Glutamatergic neuron (in vitro differentiated cells): Measurements from ENCODE around the gene SNX13. TPM values are rescaled to one million over a fixed set of nuclear protein-coding genes. Genes with fewer than 3 reads are reported as not detected.
A peak's percentile ranks its signal among the peaks of the same experiment; 100 is the strongest.

Experiments used
- DNase-seq: peaks from one replicate; pipeline ENCODE4 v3.0.0; 2022
- H3K27ac Mint-ChIP-seq: one replicate; pipeline ENCODE4 v1.8.0; 2020; ENCODE audit warnings: mild to moderate bottlenecking, mixed read lengths, inconsistent platforms; ENCODE audit not compliant: unreplicated experiment
- H3K27me3 Mint-ChIP-seq: one replicate; pipeline ENCODE4 v1.8.0; 2020; ENCODE audit warnings: mild to moderate bottlenecking, moderate library complexity, mixed read lengths, inconsistent platforms; ENCODE audit not compliant: unreplicated experiment
- H3K36me3 Mint-ChIP-seq: one replicate; pipeline ENCODE4 v1.8.0; 2020; ENCODE audit warnings: mild to moderate bottlenecking, mixed read lengths, inconsistent platforms; ENCODE audit not compliant: unreplicated experiment
- H3K4me1 Mint-ChIP-seq: one replicate; pipeline ENCODE4 v1.8.0; 2020; ENCODE audit warnings: mild to moderate bottlenecking, low read depth, mixed read lengths, inconsistent platforms; ENCODE audit not compliant: unreplicated experiment
- H3K4me3 Mint-ChIP-seq: one replicate; pipeline ENCODE4 v1.8.0; 2020; ENCODE audit warnings: mild to moderate bottlenecking, mixed read lengths, inconsistent platforms; ENCODE audit not compliant: unreplicated experiment
- H3K9me3 Mint-ChIP-seq: one replicate; pipeline ENCODE4 v1.8.0; 2020; ENCODE audit warnings: mild to moderate bottlenecking, moderate library complexity, mixed read lengths, inconsistent platforms; ENCODE audit not compliant: unreplicated experiment
- total RNA-seq: library from RNA; stranded (reverse); fragmentation: NEBNext Ultra II Directional; extraction: Animal tissue kit (Norgen Biotek cat#: 25700); gene quantifications from one replicate; pipeline ENCODE4 v1.2.1, GENCODE V29; 2021; ENCODE audit not compliant: unreplicated experiment
- TF ChIP-seq, protein P1 (sequence below): fragments of 200-600 bp; sonication (generic); IDR thresholded peaks from one replicate; pipeline ENCODE4 v1.5.0; 2021; ENCODE audit not compliant: partially characterized antibody, unreplicated experiment

The SNX13 gene
- total RNA-seq, 1 donor from 2014 or later, result 29.9 TPM

DNA sequence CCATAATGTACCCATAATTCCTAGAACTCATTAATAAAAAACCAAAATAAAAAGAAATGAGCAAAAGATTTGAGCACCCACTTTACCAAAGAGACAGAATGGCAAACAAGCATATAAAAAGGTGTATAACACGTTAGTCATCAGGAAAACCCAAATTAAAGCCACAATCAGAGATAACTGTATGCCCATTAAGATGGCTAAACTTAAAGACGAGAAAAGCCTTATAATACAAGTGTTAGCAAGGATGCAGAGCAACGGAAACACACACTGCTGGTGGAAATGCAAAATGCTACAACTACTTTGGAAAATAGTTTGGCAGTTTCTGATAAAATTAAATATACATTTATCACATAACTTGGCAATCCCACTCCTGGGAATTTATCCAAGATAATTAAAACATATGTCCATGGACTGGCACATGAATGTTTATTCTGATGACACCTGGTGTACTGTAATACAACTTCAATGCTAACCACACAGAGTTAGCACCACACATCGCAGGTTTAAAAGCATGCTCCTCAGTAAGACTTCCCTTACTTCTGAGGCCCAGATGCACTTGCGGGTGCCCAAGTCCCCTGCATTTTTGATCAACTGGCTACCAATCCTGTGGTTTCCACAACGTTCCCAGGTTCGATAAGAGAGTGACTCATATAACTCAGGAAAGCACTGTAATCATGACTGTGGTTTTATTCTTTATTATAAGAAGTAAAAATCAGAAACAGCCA, 158.6 kb downstream of the SNX13 start:
- Mint-ChIP-seq H3K27me3 (peaks cover 2% of the 10 kb centered on the region), H3K36me3 (no peaks in the 10 kb centered on the region)

DNA sequence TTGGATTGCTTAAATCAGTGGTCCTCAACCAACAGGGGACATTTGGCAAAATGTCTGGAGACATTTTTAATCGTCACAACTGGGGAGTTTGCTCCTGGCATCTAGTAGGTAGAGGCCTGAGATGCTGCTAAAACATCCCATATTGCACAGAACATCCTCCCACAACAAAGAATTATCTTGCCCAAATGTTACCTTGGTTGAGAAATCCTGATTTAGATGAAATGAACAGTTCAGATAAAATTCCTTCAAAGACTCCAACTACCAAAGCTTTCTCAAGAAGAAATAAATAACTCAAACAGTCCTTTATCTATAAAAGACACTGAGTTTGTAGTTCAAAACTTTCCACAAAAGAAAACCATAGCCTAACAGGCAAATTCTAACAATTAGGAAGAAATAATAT, 160.9 kb downstream of the SNX13 start:
- Mint-ChIP-seq H3K27me3 (no peaks in the 10 kb centered on the region), H3K4me1 (peaks cover 15% of the 10 kb centered on the region), H3K4me3 (no peak overlapping the region), H3K27ac (no peak overlapping the region), H3K36me3 (no peaks in the 10 kb centered on the region), H3K9me3 (peaks cover 2% of the 10 kb centered on the region)
- no peak for DNase-seq
- TF ChIP-seq, protein P1, sequence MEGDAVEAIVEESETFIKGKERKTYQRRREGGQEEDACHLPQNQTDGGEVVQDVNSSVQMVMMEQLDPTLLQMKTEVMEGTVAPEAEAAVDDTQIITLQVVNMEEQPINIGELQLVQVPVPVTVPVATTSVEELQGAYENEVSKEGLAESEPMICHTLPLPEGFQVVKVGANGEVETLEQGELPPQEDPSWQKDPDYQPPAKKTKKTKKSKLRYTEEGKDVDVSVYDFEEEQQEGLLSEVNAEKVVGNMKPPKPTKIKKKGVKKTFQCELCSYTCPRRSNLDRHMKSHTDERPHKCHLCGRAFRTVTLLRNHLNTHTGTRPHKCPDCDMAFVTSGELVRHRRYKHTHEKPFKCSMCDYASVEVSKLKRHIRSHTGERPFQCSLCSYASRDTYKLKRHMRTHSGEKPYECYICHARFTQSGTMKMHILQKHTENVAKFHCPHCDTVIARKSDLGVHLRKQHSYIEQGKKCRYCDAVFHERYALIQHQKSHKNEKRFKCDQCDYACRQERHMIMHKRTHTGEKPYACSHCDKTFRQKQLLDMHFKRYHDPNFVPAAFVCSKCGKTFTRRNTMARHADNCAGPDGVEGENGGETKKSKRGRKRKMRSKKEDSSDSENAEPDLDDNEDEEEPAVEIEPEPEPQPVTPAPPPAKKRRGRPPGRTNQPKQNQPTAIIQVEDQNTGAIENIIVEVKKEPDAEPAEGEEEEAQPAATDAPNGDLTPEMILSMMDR, result no peak

More for the DNA sequence above, 158.6 kb downstream of the SNX13 start:
- H3K4me3 Mint-ChIP-seq, result no peak overlapping the region
- TF ChIP-seq, protein P1, result no peak
- H3K27ac Mint-ChIP-seq, result no peak overlapping the region
- peaks cover 34% of the 10 kb centered on the region for H3K4me1 Mint-ChIP-seq
- DNase-seq, result no peak
- H3K9me3 Mint-ChIP-seq, result peaks cover 6% of the 10 kb centered on the region

DNA sequence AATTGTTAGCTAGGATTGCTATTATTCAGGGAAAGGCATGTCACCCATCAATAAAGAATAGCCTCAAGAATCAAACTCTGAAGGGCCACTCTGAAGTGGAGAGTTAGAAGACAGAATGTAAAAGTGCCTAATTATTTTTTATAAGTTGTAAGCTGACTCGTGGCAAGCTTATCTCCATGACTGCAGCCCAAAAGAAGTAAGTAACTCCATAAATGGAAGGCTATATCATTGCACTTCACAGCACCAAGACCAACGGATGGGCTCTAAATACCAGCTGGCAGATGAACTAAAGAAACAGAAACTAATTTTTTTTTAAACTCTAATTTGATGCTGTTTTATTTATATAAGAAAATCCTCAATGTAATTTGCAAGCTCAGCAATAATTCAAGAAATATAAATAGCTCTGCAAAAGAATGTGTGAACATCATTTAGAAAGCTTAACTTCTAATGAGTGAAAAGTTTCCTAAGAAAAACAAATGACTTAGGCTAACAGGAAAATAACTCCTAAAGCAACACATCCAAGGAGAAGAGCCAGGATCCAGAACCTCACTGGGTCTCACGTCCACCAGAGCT, 165.5 kb downstream of the SNX13 start:
- Mint-ChIP-seq H3K27me3 (peaks cover 2% of the 10 kb centered on the region), H3K27ac (no peak overlapping the region), H3K36me3 (no peaks in the 10 kb centered on the region), H3K4me3 (no peak overlapping the region), H3K4me1 (peaks cover 14% of the 10 kb centered on the region), H3K9me3 (no peaks in the 10 kb centered on the region)
- no peak for DNase-seq
- TF ChIP-seq, protein P1, result no peak

DNA sequence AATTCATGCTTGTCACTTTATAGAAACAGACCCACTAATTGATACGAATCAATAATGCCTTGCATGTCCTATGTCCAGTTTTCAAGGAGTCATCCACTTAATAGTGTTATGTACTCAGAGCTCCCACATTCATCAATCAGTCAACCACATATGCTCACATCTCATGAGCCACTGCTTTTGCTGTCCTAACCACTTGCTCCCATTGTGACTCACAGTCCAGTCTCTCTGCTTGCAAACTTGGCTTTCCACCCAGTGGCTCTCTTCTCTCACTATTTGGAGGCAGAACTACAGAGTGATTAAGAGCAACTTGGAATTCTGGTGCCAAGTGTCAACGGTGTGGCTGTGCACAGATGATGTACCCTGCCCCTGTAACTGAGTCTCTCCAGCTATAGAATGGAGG, 166.0 kb downstream of the SNX13 start:
- DNase-seq, result no peak
- peak overlapping the region; percentile 60 for H3K27ac Mint-ChIP-seq
- H3K27me3 Mint-ChIP-seq, result peaks cover 2% of the 10 kb centered on the region
- H3K4me1 Mint-ChIP-seq, result peaks cover 14% of the 10 kb centered on the region
- H3K9me3 Mint-ChIP-seq, result no peaks in the 10 kb centered on the region
- TF ChIP-seq, protein P1, result no peak
- H3K4me3 Mint-ChIP-seq, result no peak overlapping the region
- H3K36me3 Mint-ChIP-seq, result no peaks in the 10 kb centered on the region

DNA sequence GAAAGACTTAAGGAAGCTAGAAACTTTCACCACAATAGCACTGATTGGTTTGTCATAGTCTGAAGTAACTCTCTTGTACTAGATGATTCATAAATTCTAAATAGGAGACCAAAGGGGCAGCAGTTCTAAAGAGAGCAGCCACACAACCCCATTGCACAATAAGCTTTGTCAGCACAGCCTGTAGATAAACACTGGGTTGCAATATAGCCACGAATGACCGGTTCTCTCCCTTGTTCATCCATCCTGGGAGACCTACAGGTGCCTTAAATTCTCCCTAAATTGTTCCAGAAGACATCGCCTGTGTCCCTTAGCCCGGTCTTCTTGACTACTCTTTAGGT, 167.0 kb downstream of the SNX13 start:
- DNase-seq, result no peak

More for the DNA sequence above, 167.0 kb downstream of the SNX13 start:
- Mint-ChIP-seq H3K36me3 (no peaks in the 10 kb centered on the region), H3K4me1 (peaks cover 14% of the 10 kb centered on the region), H3K9me3 (no peaks in the 10 kb centered on the region), H3K27ac (no peak overlapping the region), H3K27me3 (peaks cover 2% of the 10 kb centered on the region), H3K4me3 (no peak overlapping the region)
- TF ChIP-seq, protein P1, result no peak
